Dermis microvascular lymphatic vessel endothelial cell (primary cell): Measurements from ENCODE around the gene PSKH1. TPM values are rescaled to one million over a fixed set of nuclear protein-coding genes. Genes with fewer than 3 reads are reported as not detected.
"Not testable (repeated sequence)": the region's sequence is repeated elsewhere in the genome, so short reads cannot be mapped to it uniquely, and the experiment has no call there.

ENCODE experiments used
- DNase-seq, 2 donors: peaks; one replicate each; pipeline versions ENCODE4 v3.0.0 to v3.0.0-alpha.2; 2010; ENCODE audit warnings: low read depth in 2 of 2
- total RNA-seq: library from RNA; depleted of rRNA; stranded (reverse); fragments of >200 nt; gene quantifications from 2 replicates; pipeline ENCODE4 v1.2.1, GENCODE V29; 2014

Gene PSKH1
- total RNA-seq, 1 donor from 2014 or later: 8.7 TPM

DNA sequence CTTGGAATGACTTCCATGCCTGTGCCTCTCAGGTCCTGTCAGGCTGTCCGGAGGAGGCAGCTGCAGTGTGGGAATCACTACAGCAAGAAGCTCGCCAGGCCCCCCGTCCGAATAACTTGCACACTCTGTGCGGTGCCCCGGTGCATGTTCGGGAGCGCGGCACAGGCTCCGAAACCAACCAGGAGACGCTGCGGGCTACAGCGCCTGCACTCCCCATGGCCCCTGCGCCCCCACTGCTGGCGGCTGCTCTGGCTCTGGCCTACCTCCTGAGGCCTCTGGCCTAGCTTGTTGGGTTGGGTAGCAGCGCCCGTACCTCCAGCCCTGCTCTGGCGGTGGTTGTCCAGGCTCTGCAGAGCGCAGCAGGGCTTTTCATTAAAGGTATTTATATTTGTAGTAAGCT is 7.1 kb upstream of the PSKH1 start:
- DNase-seq: no peak

DNA sequence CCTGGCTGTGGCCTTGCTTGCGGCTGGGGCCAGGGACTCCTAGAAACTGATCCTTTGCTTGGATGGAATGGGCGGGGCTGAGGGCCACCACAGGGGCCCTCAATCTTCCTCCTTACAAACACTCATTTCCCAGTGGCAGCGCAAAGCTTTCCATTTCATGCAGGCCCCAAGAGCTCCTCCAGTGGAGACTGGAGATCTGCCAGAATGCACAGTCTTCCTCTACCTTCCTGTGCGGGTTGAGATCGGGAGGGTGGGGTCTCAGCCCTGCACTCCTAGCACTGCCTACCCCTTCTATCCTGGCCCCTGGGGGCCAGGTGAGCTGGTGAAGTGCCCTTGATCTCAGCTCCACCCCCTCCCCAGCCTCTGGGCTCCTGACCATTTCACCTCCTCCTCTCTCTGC is 6.7 kb upstream of the PSKH1 start:
- DNase-seq: no peak

GRCh38 chr16:67888331-67888730 is 4.7 kb upstream of the PSKH1 start:
- no peak for DNase-seq

GRCh38 chr16:67892375-67892774 is 679 bp upstream of the PSKH1 start:
- no peak for DNase-seq

DNA sequence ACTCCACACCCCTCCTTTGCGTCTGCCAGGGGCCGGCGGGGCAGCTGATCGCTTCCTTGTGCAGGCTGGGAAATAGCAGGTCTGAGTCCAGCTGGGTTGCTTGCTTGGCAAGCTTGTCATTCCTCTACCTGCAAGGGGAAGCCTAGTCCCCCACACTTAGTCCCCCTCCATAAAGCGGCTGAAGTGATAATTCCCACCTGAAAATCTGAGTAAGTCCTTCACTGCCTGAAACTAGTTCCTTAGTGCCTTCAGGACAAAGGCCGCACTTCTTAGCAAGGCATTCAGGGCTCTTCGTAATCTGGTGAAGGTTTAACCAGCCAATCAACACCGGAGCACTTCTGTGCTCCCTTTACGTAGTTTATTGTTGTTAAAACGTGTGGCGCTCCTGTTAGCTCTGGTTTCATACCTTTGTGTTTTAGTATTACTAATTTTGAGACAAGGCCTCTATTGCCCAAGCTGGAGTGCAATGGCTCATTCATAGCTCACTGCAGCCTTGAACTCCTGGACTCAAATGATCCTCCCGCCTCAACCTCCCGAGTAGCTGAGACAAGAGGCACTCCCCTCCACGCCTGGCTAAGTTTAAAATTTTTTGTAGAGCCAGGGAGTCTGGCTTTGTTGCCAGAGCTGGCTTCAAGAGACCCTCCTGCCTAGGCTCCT is 817 bp downstream of the PSKH1 start:
- DNase-seq: peak in 1 of 2 donors; percentile 40

- DNase-seq: peak in 1 of 2 donors; percentile 93
These were observed 4.2 kb downstream of the PSKH1 start for GRCh38 chr16:67897231-67897630.

- no peak for DNase-seq
These were observed 8.7 kb downstream of the PSKH1 start for GRCh38 chr16:67901734-67902133.

DNA sequence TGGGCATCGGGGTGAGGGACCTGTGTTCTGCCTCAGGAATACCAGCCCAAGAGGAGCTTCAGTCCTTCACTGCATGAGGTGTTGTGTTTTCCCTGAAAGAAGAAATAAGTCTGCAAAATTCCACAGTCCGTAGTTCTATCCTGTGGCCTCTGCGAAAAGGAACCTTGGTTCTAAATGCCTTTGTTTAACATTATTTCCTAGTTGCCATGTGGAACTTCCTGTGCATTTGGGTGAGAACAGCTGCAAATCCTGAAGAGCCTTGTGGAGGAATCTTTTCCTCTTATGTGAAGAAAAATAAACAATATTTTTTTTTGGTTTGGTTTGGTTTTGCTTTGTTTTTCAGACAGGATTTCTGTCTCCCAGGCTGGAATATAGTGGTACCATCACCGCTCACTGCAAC is 9.8 kb downstream of the PSKH1 start:
- DNase-seq: peak in 1 of 2 donors; percentile 87

DNA sequence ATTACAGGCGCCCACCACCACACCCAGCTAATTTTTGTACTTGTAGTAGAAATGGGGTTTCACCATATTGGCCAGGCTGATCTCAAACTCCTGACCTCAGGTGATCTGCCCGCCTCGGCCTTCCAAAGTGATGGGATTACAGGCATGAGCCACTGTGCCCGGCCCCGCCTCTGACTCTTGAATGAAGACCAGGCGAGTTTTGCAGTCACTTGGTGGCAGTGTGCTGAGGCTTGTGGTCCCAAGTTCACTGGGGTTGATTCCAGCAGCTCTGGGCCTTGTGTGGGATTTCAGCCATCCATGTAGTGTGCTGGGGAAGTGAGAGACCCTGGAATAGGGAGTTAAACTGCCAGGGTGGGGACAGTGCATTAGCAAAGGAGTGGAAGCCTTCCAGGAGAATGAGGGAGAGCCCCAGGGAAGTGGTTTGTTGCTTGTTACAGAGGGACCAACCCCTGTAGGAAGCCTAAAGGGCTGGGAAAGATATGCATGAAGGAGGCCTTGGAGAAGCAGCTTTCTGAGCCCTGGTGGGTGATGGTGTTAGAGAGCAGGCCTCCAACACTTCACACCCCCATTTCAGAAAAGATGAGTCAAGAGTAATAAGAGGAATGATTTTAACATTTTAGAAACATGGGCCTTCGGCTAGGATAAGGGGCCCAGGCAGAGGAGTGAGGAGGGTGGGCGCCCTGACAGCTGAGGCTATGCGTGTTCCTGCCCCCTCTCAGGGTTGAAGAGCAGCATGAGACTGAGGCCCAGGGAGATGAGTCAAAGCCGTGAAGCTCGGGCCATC is 14.5 kb downstream of the PSKH1 start:
- no peak for DNase-seq

- DNase-seq: no peak
These were observed 16.1 kb downstream of the PSKH1 start for GRCh38 chr16:67909056-67909742.

DNA sequence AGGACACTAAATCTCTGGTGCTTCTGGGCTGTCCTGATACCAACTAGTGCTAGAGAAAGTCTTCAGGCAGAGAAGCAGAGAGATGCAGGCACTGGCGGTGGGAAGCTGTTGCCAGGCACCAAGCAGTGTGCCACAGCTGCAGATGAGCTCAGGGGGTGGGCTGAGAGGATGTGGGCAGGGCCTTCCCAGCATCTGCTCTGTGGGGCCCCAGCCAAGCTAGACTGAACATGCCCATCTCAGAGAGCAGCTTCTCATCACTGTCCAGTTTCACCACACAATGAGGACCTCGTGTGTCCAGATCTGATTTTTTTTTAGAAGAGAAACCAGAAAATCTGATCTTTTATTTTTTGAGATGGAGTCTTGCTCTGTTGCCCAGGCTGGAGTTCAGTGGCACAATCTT is 17.1 kb downstream of the PSKH1 start:
- peak in 1 of 2 donors; percentile 49 for DNase-seq

DNA sequence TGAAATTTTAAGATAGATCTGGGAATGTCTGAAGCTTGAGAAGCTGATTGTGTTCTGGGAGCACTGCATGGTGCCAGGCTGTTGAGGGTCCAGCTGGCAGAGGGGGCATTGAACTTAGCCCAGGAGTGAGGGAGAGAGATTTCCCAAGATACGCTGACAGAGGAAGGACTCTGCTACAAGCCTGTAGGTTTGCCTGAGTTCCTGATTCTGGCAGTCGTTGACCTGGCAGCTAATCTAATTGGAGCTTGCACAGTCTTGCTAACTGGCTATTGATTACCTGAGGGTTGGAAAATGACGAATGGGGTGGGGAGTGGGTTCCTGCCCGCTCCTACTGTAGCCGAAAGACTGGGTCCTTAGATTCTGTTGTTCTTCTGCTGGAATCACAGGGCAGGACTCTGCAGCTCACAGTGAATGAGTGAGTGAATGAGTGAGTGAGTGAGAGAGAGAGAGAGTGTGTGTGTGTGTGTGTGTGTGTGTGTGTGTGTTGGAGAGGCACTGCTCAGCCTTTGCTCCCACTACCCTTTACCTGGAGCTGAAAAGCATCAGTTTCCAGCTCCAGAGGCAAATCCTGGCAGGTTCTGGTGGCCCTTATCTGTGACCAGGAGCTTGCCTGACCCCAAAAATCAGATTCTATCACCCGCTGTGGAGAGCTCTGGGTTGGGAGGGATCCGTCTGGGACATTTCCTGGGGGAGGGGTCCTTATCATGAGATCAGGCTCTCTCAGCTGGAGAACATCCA is 21.9 kb downstream of the PSKH1 start:
- no peak for DNase-seq

- not testable (repeated sequence) for DNase-seq
These were observed 22.4 kb downstream of the PSKH1 start for GRCh38 chr16:67915496-67915769.

DNA sequence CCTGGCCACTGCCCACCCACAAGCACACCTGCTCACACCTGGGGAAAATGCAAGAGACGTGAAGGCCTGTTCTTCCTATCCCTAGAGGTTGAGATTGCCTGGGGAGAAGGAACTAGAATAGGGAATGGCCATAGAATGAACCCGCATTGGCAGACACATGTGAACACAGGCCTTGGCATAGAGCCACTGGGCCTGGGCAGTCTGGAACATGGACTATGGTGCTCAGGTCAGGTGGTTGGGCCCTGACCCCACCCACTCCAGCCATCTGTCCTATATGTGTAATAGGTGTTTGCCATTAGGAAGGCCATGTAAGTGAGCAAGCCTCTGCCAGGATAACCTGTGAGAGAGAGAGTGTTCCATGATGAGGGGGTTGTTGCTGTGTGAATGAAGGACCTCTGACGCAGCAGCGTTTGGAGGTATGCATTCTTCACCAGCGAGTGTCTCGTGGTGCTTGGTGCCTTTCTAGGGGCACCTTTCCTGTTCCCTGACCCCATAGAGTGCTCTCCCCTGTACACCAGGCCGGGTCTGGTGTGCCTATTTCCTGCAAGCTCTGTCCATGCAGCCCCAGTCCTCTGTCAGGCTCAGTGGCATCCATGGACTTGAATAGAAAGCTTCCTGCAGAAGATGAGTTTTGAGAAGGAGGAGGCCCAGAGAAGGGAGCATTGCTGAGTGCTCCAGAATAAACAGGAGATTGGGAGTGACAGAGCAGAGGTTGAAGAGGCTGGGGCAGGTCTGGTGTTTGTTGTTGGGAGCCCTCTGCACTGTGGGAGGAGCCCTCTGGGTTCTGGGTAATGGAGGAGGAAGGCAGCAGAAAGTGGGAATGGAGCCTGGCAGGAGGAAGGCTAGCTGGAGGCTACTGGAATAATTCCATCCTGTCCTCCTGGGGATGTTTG is 23.0 kb downstream of the PSKH1 start:
- no peak for DNase-seq

GRCh38 chr16:67917140-67917851 is 24.2 kb downstream of the PSKH1 start:
- DNase-seq: no peak

DNA sequence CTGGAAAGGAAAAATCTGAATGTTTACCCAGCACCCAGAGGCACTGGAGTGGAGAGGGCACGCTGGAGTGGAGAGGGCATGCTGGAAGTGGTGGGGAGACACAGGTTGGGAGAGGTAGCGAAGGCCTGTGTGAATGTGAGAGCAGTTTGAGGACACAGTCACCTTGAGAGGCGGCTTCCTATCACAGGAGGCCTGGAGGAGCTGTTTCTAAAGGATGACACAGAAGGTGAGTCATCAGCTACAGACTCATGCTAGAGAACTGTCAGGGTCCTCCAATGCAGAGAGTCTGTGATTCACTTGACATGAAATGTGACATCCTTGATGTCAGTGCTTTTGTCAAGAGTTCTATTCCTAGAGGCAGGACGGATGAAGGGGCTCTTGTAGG is 24.8 kb downstream of the PSKH1 start:
- DNase-seq: peak in 1 of 2 donors; percentile 69

GRCh38 chr16:67919622-67920221 is 26.7 kb downstream of the PSKH1 start:
- no peak for DNase-seq

GRCh38 chr16:67922221-67922620 is 29.2 kb downstream of the PSKH1 start:
- DNase-seq: no peak

GRCh38 chr16:67922740-67923139 is 29.7 kb downstream of the PSKH1 start:
- DNase-seq: no peak
